HAP-1 (cell line): ENCODE results near the gene ARHGEF3.

Experiments
- DNase-seq, 2 experiments: peaks; one replicate each; pipeline ENCODE4 v3.0.0-alpha.2; 2016 to 2020; ENCODE audit warnings: low spot score in 2 of 2
- H3K27me3 ChIP-seq: fragments of 250-450 bp; sonication (Bioruptor Pico); 2 replicates; pipeline ENCODE4 v1.5.1; 2020; ENCODE audit warnings: low read depth, mild to moderate bottlenecking, moderate library complexity
- H3K36me3 ChIP-seq: fragments of 250-450 bp; sonication (Bioruptor Pico); replicated peaks from 2 replicates; pipeline ENCODE4 v1.5.1; 2020; ENCODE audit warnings: mild to moderate bottlenecking
- H3K4me1 ChIP-seq: fragments of 250-450 bp; sonication (Bioruptor Pico); 2 replicates; pipeline ENCODE4 v1.5.1; 2020; ENCODE audit warnings: mild to moderate bottlenecking
- H3K4me3 ChIP-seq: fragments of 250-450 bp; sonication (Bioruptor Pico); 2 replicates; pipeline ENCODE4 v1.5.1; 2020; ENCODE audit warnings: mild to moderate bottlenecking, moderate library complexity
- H3K9me3 ChIP-seq: fragments of 250-450 bp; sonication (Bioruptor Pico); 2 replicates; pipeline ENCODE4 v1.5.1; 2020; ENCODE audit warnings: mild to moderate bottlenecking, moderate library complexity
- in situ Hi-C: fragments of 300-500 bp; cut with MboI; formaldehyde crosslinking; loops from 3 replicates; pipeline ENCODE4 v1.14.3; 2020; ENCODE audit warnings: low sequenced_read_pairs, inconsistent platforms, mixed read lengths

ARHGEF3 gene

DNA sequence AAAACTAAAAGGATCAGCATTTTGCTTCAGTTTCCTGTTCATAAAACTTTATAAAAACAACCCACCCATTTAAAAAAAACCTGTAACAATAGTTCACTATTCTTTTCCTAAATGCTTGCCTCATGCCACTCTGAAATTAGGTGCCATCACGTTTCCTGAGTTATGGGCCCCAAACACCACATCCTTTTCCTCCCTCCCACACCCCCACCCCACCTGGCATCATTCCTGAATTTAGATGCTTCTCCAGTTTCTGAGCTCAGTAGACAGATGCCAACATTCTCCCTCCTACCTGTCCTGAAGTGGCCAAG lies 11.9 kb upstream of the ARHGEF3 start:
- Histone ChIP-seq H3K9me3 (no peaks in the 10 kb centered on the region), H3K4me3 (no peak overlapping the region), H3K36me3 (no peaks in the 10 kb centered on the region), H3K27me3 (no peaks in the 10 kb centered on the region; the same call in 1 of the 2 replicates), H3K4me1 (no peaks in the 10 kb centered on the region)
- in situ Hi-C loops: no loop called here
- DNase-seq: no peak

DNA sequence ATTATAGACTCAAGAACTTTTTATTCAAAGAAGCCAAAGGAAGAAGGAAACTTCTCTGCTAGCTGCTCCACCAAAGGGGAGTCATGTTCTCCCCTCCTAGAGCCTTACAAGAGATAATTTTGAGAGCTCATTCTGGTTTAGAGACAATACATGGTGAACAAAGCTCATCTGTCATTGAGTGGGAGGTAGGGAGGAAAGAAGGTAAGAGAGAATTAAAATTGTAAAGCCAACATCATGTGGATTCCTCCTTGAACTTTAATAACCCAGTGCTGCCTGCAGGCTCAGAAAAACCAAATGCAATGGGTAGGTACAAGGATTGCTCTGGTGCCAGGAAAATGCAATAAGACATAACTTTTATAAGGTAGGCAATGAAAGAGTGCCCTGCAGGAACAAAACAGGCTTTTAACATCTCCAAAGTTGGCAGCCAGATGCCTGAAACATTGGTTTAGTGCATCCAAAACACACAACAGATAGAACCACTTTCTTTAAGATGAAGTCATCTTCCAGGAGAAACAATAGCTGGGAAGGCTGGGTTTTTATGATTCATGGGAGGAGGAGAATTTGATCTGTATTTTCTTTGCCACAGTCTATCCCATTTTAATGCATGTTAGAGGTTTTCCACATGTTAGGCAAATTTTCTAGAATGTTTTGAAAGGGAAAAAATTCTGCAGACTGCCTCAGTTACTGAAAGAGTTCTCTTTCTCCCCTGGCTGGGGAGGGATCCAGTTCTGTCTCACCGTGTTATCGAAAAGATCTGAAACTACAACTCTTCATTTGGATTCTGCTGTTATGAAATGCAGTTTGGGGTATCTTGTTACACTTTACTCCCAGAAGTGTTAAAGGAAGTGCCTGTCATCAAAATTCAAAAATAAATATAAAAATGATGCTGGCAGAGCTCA lies 11.3 kb upstream of the ARHGEF3 start:
- Histone ChIP-seq H3K4me3 (no peak overlapping the region), H3K4me1 (no peaks in the 10 kb centered on the region), H3K27me3 (no peaks in the 10 kb centered on the region), H3K36me3 (no peaks in the 10 kb centered on the region), H3K9me3 (no peaks in the 10 kb centered on the region)
- no peak for DNase-seq
- in situ Hi-C loops: no loop called here

DNA sequence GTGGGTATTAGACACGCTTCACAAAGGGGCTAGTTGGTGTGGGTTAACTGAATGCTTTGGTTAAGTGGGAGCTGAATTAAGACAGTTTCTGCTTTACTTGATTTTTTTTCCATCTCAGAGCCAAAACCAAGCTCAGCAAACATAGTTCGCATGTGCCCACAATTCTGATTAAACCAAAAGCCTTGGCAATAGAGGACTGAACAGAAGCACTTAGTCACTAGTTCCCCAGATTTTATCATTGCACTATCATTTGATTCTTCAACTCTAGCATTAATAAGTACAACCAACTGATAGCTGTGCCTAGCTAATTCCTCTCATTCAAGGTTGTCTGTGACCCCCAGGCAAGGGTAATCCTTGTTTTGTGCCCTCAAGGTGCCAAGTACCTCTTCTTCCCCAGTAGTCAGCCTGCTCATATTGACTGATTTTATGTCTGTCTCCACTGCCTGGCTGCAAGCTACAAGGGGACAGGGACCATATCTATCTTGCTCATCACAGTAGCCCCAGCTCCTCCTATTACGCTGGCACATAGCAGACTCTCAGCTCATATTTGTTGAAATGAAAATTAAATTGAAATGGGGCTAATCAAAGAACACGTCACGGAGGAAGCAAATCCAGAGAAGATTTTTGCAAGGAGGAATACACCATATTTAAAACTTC lies 9.9 kb upstream of the ARHGEF3 start:
- Histone ChIP-seq H3K36me3 (no peaks in the 10 kb centered on the region), H3K27me3 (no peaks in the 10 kb centered on the region), H3K4me1 (no peaks in the 10 kb centered on the region), H3K4me3 (no peak overlapping the region), H3K9me3 (no peaks in the 10 kb centered on the region)
- in situ Hi-C loops: no loop called here
- DNase-seq: no peak

DNA sequence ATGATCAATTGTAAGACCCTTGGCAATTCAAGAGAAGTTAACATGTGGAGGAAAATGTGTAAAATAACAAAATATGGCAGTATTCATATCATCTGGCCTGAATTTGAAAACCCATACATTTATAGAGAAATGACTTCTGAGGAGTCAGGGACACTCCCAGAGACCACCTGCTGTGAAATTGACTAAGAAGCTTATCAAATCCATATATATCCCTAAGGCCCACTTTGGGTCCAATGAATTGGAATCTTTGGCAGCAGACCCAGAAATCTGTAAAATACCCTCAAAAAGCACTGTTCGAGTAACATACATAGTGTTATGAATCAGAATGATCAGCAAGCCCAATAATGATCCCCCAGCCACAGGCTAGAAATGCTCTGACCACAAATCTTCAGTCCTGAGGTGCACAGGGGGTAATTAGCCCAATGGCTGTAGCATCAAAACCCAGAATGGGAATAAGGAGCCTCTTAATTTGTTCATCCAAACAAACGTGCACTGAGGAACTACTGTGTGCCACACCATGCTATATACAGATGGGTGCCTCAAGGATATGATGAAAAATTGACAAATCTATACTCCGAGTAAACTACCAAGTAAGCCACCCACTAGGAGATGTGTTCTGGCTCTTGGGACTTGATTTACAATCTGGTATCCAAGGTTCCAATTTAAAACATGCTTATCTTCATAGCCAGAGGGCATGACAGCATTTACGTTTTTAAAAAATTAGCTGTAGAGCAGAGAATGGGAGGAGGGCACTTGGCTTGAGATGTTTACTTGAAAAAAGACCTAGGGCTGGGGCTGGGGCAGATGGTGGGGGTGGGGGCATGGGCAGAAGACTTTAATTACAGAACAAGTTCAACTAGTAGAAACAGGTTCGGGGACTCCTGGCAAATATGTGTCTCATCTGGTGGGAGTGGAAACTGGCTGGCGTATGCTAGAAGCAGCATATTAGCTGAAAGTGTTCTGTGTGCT lies 9.1 kb upstream of the ARHGEF3 start:
- Histone ChIP-seq H3K27me3 (no peaks in the 10 kb centered on the region), H3K9me3 (no peaks in the 10 kb centered on the region), H3K4me1 (no peaks in the 10 kb centered on the region), H3K36me3 (no peaks in the 10 kb centered on the region), H3K4me3 (no peak overlapping the region)
- in situ Hi-C loops: no loop called here
- DNase-seq: no peak

DNA sequence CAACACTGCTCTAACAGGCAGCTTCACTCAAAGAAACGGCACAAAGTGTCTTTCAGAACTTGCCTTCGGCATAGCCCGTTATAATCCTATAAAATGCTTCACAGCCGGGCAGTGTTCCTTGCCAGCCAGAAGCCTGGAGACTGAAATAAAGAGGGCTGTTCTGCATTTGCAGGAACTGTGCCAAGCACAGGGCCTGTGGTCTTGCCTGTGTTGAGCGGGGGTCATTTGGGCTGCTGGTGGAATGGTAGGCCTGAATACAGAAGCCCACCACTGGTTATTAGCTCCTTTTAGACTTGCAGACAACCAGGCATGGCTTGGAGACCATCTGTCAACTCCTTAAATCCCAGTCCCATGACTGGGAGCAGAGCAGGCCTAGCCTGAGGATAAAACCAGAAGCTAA lies 4.7 kb upstream of the ARHGEF3 start:
- Histone ChIP-seq H3K36me3 (no peaks in the 10 kb centered on the region), H3K27me3 (no peaks in the 10 kb centered on the region), H3K4me3 (no peak overlapping the region), H3K9me3 (no peaks in the 10 kb centered on the region), H3K4me1 (peaks cover 2% of the 10 kb centered on the region; the same call in 1 of the 2 replicates)
- DNase-seq: no peak
- in situ Hi-C loops: no loop called here

DNA sequence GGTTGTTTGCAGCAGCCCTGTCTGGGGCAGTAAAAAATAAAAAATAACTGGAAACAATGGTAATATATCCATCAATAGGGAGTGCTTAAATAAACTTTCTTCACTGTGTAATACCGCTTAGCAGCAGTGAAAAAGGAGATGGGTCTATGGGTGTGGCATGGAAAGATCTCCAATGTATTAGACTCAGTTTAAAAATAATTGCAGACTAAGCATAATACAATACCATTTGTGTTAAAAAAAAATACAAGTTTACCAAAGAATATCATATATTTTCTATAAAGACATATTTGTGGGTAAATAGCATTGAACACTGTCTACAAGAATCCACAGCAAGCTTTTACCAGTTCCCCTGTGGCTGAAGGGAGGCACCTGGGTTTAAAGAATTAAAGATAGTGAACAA lies 1.0 kb upstream of the ARHGEF3 start:
- in situ Hi-C loops: no loop called here
- no peaks in the 10 kb centered on the region for H3K9me3 ChIP-seq
- no peak for DNase-seq
- no peak overlapping the region for H3K4me3 ChIP-seq
- H3K36me3 ChIP-seq: no peaks in the 10 kb centered on the region
- peaks cover 9% of the 10 kb centered on the region for H3K4me1 ChIP-seq
- no peaks in the 10 kb centered on the region for H3K27me3 ChIP-seq

DNA sequence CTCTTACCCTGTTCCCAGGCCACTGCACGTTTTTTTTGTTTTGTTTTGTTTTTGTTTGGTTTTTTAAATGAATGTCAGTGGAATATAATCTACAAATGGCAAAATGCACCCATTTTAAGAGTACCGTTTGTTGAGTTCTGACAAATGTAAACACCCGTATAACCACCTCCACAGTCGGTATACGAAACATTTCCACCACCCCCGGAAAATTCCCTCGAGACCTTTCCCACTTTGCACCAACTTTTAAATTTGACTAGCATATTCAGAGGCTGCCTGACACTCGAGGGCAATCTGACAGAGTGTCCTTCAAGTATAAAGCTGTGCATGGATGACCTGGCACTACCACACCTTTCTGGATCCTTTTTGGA lies 613 bp upstream of the ARHGEF3 start:
- no peaks in the 10 kb centered on the region for H3K27me3 ChIP-seq
- in situ Hi-C loops: no loop called here
- H3K4me3 ChIP-seq: peak overlapping the region; percentile 54
- H3K9me3 ChIP-seq: no peaks in the 10 kb centered on the region
- no peak for DNase-seq
- H3K4me1 ChIP-seq: peaks cover 9% of the 10 kb centered on the region
- H3K36me3 ChIP-seq: no peaks in the 10 kb centered on the region

DNA sequence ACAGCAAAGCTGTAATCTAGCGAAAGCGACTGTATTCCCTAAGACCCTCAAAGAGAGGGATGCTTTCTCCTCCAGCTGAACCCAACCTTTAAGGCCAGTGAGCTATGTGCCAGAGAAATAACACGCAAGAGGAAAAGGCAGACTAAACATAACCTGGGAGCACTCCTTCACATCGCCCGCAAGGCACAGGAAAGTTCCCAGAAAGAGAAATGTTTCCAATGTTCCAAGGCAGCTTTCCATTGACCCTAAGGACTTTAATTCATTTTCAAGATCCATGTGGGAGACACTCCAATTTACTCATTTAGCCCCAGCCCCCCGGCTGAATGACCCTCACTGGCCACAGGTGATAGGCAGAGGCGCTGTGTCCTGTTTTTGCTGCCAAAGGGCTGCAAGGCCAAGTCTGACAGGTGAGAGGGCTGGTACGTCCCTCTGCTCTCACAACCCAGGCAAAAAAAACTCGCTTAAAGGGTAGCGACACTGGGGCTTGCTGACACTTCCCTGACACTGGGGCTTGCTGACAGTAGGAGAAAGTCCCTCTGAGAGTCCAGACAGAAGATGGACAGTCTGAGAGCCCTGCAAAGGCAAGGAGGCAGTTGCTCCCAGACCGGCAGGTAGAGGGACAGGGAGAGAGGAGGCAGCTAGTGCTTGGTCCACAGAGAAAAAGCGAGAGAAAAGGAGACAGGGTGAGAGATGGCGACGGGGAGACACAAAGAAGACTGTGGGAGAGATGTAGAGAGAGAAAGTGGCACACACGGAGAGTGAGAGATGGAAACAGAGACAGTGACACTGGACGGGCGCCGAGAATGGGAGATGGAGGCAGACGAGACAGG lies 702 bp downstream of the ARHGEF3 start:
- in situ Hi-C loops: no loop called here
- DNase-seq: no peak
- no peaks in the 10 kb centered on the region for H3K27me3 ChIP-seq
- peak overlapping the region; percentile 54 for H3K4me3 ChIP-seq
- H3K4me1 ChIP-seq: peaks cover 9% of the 10 kb centered on the region
- no peaks in the 10 kb centered on the region for H3K36me3 ChIP-seq
- no peaks in the 10 kb centered on the region for H3K9me3 ChIP-seq

DNA sequence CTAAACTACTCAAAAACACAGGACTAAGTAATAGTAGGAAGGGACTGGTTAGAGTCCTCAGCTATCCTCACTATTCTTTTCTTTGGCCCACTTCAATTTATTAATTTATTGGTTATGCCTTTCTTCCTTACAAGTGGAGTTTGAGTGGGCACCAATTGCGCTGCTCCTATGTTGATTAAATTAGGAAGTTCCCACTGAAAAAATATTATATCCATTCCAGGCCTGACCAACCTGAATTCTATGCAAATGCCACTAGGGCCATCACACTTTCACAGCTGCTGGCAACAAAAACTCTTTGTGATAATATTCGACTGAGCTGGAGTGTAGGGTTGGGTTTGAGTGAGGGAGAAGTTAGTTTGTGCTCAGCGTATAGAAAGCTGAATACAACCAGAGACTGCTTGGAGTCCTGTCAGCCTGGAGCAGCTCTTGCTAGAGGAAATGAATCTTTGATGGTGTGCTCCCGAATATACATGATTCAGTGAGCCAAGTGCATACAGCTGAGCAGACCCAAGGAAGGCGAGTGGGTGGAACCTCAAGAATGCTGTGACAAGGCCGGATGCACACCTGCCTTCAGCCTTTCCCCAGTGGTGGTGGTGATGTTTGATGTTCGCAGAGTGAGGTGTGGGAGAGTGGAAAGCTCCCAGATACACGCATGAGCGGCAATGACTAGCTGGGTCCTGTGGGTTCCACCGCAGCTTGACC lies 1.5 kb downstream of the ARHGEF3 start:
- in situ Hi-C loops: no loop called here
- no peaks in the 10 kb centered on the region for H3K36me3 ChIP-seq
- no peaks in the 10 kb centered on the region for H3K27me3 ChIP-seq
- no peak overlapping the region for H3K4me3 ChIP-seq
- H3K4me1 ChIP-seq: peaks cover 9% of the 10 kb centered on the region
- no peaks in the 10 kb centered on the region for H3K9me3 ChIP-seq
- no peak for DNase-seq

DNA sequence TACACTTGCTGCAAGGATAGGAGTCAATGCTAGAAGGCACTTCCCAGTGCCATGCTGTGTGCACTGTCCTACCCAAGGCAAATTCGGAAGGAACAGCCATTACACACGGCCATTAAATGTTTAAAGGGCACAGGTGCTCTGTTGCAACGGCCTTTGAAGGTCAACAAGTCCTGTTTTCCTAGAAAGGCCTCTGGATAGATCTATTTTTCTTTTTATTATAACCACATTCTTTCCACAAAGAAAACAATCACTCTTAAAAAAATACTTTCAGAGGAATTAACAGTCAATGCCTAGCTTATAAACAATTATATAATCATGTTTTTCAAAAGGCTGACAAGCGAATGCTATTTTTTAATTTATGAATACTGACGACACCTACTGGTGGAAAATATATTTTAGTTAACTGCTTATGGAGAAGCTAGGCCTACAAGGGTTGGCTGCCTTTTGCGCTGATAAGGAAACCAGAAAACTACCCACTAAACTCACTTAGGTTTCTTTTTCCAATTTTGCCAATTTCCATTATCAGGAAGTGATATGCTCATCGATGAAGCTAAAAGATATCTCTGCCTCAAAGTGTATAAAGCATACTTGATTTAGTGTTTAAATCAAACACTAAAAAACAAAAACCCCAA lies 2.4 kb downstream of the ARHGEF3 start:
- H3K9me3 ChIP-seq: no peaks in the 10 kb centered on the region
- in situ Hi-C loops: loop anchor here (10.0 kb wide), 1 partner anchor 95 kb away; no protein-coding TSS in a partner anchor
- peaks cover 9% of the 10 kb centered on the region for H3K4me1 ChIP-seq
- no peaks in the 10 kb centered on the region for H3K27me3 ChIP-seq
- DNase-seq: peak in 1 of 2 experiments; percentile 75
- H3K36me3 ChIP-seq: no peaks in the 10 kb centered on the region
- no peak overlapping the region for H3K4me3 ChIP-seq

DNA sequence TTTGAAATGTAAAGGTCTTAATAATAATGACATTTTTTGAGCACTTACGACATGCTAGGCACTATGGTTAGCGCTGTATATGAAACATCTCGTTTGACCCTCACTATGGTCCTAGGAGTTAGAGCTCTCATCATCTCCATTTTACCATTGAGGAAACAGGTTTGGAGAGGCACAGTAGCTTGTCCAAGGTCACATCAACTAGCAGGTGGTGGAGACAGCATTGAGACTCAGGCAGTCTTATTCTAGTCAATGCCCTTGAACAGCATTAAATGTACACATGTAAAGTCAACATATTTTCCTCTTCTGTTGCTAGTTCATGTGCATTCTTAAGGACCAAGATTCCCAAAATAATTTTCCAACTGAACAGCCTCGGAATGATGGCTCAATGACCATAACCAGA lies 4.8 kb downstream of the ARHGEF3 start:
- Histone ChIP-seq H3K4me3 (no peak overlapping the region), H3K9me3 (no peaks in the 10 kb centered on the region), H3K27me3 (no peaks in the 10 kb centered on the region), H3K36me3 (no peaks in the 10 kb centered on the region), H3K4me1 (peaks cover 9% of the 10 kb centered on the region)
- in situ Hi-C loops: loop anchor here (10.0 kb wide), 1 partner anchor 92 kb away; no protein-coding TSS in a partner anchor
- DNase-seq: no peak

DNA sequence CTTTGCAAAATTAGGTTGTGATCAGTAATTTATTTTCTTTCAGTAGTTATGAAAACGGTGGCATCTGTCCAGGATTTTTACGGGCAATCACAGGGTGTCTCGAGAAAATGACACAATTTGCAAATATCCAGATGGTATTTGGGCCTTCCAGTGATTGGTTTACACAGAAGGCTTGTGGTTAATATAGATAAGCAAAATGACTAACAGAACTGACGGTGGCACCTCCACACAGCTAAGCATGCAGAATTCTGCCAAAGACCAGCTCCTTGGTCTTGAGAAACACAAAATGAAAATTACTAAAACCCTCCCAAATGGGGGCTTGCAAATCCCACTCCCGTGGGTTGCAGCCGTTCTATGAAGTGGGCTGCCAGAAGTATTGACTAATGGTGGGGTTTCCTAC lies 5.5 kb downstream of the ARHGEF3 start:
- Histone ChIP-seq H3K4me1 (peaks cover 5% of the 10 kb centered on the region), H3K27me3 (no peaks in the 10 kb centered on the region), H3K9me3 (no peaks in the 10 kb centered on the region), H3K4me3 (no peak overlapping the region), H3K36me3 (no peaks in the 10 kb centered on the region)
- no peak for DNase-seq
- in situ Hi-C loops: loop anchor here (10.0 kb wide), 1 partner anchor 91 kb away; no protein-coding TSS in a partner anchor
